Activated naive CD4-positive, alpha-beta T cell treated with anti-CD3 and anti-CD28 coated beads, Interleukin-2, amount 50 U/mL, for 72 hours (primary cell): ENCODE results near the gene CDK19. TPM values are rescaled to one million over a fixed set of nuclear protein-coding genes. Genes with fewer than 3 reads are reported as not detected.

ENCODE experiments used
- ATAC-seq, 2 donors: fragments of 150-1000 bp; cut with Tn5 transposase; 2 replicates each; pipeline ENCODE4 v1.10.0; 2021; ENCODE audit warnings: mild to moderate bottlenecking in 2 of 2, moderate library complexity in 2 of 2
- DNase-seq, 2 donors: peaks; one replicate each; pipeline ENCODE4 v3.0.0; 2021 to 2022; ENCODE audit warnings: low spot score in 2 of 2
- H3K27ac Mint-ChIP-seq, 2 donors: one replicate each; pipeline ENCODE4 v1.8.0; 2022; ENCODE audit warnings: mild to moderate bottlenecking in 2 of 2, mixed read lengths in 2 of 2
- H3K36me3 Mint-ChIP-seq, 2 donors: one replicate each; pipeline ENCODE4 v1.8.0; 2022; ENCODE audit warnings: mixed read lengths in 2 of 2
- H3K9me3 Mint-ChIP-seq, 2 donors: one replicate each; pipeline ENCODE4 v1.8.0; 2022; ENCODE audit warnings: mixed read lengths in 2 of 2
- total RNA-seq, 2 donors: library from RNA; stranded (reverse); gene quantifications; one replicate each; pipeline ENCODE4 v1.2.3, GENCODE V29; 2022

Gene CDK19
- total RNA-seq, 2 donors from 2014 or later: 14.3 to 17.9 TPM

- no peaks in the 10 kb centered on the region for H3K36me3 Mint-ChIP-seq
- DNase-seq: no peak
- no peak overlapping the region for H3K27ac Mint-ChIP-seq
- no peak for ATAC-seq
- H3K9me3 Mint-ChIP-seq: no peaks in the 10 kb centered on the region
These were observed 115.5 kb downstream of the CDK19 start for GRCh38 chr6:110699780-110700179.

DNA sequence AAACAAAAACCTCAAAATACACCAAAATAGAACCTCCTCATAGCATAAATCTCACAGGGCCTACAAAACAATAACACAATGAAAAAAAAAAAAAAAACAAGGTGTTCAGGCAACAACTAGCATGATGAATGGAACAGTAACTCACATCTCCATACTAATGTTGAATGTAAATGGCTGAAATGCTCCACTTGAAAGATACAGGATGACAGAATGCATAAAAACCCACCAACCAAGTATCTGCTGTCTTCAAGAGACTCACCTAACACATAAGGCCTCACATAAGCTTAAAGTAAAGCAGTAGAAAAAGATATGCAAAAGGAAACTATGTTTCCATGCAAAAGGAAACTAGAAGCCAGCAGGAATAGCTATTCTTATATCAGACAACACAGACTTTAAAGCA lies 121.3 kb downstream of the CDK19 start:
- DNase-seq (no peak), ATAC-seq (no peak)
- Mint-ChIP-seq H3K27ac (no peak overlapping the region), H3K9me3 (no peaks in the 10 kb centered on the region), H3K36me3 (peaks cover 0 to 6% of the 10 kb centered on the region in 2 donors)

- Mint-ChIP-seq H3K9me3 (no peaks in the 10 kb centered on the region), H3K27ac (no peak overlapping the region), H3K36me3 (peaks cover 0 to 6% of the 10 kb centered on the region in 2 donors)
- DNase-seq (no peak), ATAC-seq (no peak)
These were observed 122.0 kb downstream of the CDK19 start for GRCh38 chr6:110693296-110693695.

GRCh38 chr6:110690916-110691315 lies 124.4 kb downstream of the CDK19 start:
- Mint-ChIP-seq H3K9me3 (no peaks in the 10 kb centered on the region), H3K36me3 (peaks cover 0 to 6% of the 10 kb centered on the region in 2 donors), H3K27ac (no peak overlapping the region)
- ATAC-seq (no peak), DNase-seq (no peak)

DNA sequence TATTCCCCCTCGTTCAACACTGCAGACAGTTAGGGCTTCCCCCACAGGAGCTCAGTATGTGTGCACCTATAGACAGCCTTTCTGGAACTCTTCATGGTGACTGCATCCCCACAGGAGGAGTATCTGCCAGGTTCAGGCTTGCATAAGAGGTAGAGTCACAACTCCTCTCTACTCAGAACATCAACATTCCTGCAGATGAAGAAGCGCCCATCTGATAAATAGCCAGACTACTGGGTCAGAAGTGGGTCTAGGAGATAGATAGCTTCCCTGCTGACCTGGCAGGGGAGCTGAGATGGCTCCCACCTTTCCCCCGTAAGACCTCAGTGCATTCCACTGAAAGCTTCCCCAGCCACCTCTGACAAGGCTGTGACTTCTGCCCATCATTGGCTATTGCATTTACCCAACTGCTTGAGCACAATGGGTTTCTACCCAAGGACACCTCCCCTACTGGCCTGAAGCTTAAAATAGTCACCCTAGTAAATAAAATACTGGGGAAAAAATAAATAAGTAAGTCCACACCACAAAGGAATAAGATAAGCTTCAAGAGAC lies 125.1 kb downstream of the CDK19 start:
- Mint-ChIP-seq H3K9me3 (no peaks in the 10 kb centered on the region), H3K27ac (no peak overlapping the region), H3K36me3 (peaks cover 0 to 6% of the 10 kb centered on the region in 2 donors)
- DNase-seq (no peak), ATAC-seq (no peak)

- Mint-ChIP-seq H3K9me3 (no peaks in the 10 kb centered on the region), H3K36me3 (peaks cover 0 to 6% of the 10 kb centered on the region in 2 donors), H3K27ac (peak overlapping the region in 1 of 2 donors; percentile 19)
- DNase-seq: no peak
- ATAC-seq: no peak
These were observed 125.9 kb downstream of the CDK19 start for GRCh38 chr6:110689275-110689935.

DNA sequence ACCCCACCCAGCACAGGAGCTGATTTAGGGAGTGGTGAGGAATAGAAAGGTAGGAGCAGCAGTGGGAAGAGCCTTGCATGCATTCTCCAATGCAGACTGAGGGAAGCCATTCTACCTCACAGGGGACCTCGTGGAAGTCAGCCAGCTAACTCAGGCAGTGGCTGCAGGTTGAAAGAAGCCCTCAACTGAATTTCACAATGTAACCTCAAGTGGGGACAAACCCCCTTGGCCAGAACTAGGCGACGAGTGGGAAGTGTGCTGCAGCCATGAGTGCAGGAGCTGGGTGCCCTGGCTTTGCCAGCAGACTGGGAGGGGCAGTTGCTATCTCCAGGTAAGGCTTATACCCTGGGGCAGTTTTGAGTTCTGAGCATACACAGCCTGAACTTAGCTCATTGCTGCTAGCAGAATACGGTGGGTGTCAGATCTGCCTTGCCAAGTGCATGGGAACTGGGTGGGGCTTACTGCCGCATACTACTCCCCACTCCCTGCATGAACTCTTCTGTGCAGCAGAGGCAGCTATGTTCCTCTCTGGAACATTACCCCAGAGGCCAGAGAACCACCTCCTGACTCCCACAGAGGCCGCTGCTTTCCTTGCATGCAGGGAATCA lies 126.5 kb downstream of the CDK19 start:
- ATAC-seq: no peak

GRCh38 chr6:110687326-110687725 lies 127.9 kb downstream of the CDK19 start:
- Mint-ChIP-seq H3K9me3 (no peaks in the 10 kb centered on the region), H3K36me3 (no peaks in the 10 kb centered on the region), H3K27ac (no peak overlapping the region)
- DNase-seq (no peak), ATAC-seq (no peak)

More for the DNA sequence above, 126.5 kb downstream of the CDK19 start:
- Mint-ChIP-seq H3K36me3 (peaks cover 0 to 1% of the 10 kb centered on the region in 2 donors), H3K27ac (peak overlapping the region in 1 of 2 donors; percentile 24), H3K9me3 (no peaks in the 10 kb centered on the region)
- DNase-seq: no peak

DNA sequence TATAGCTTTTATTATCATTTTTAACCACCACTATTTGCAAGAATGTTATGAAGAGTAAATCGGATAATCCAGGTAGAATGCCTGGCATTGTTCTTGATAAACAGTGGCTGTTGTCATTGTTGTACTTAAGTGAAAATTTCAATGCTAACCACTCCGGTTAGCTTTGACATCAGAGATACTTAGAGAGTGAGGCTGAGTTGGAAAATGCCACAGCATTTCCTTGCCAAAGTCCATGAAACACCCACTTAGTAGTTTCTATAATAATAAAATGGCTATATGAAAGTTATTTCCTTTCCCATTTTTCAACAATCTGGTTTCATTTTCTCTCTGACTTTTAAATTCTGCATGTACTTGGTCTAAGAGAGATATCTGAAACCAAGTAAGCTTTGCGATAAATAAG lies 132.0 kb downstream of the CDK19 start:
- Mint-ChIP-seq H3K27ac (no peak overlapping the region), H3K36me3 (no peaks in the 10 kb centered on the region), H3K9me3 (no peaks in the 10 kb centered on the region)
- ATAC-seq: no peak
- DNase-seq: no peak

DNA sequence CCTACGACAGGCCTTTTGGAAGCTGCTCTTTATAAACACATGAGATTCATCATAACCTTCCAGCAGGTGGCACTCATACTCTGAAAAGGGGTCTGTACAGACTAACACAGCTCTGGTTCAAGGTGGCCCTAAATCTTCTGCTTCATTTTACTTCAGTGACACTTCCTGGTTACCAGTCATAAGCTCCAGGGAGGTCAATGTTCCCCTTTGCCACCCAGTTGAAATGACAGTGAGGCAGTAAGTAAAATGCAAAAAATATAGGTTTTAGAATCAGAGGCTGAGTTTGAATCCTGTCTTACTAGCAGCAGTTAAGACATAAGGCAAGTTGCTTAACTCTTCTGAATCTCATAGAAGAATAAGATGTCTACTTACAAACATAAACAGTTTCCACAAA lies 132.8 kb downstream of the CDK19 start:
- Mint-ChIP-seq H3K9me3 (no peaks in the 10 kb centered on the region), H3K36me3 (no peaks in the 10 kb centered on the region), H3K27ac (peak overlapping the region in 1 of 2 donors; percentile 42)
- ATAC-seq (peak; percentile 98 to 99), DNase-seq (peak in 1 of 2 donors; percentile 70)

- Mint-ChIP-seq H3K9me3 (no peaks in the 10 kb centered on the region), H3K27ac (peak overlapping the region in 1 of 2 donors; percentile 42), H3K36me3 (no peaks in the 10 kb centered on the region)
- DNase-seq: no peak
- peak; percentile 13 to 28 for ATAC-seq
These were observed 133.5 kb downstream of the CDK19 start for GRCh38 chr6:110681543-110682459.

- no peaks in the 10 kb centered on the region for H3K9me3 Mint-ChIP-seq
- no peak for ATAC-seq
These were observed 138.9 kb downstream of the CDK19 start for GRCh38 chr6:110676396-110676795.

DNA sequence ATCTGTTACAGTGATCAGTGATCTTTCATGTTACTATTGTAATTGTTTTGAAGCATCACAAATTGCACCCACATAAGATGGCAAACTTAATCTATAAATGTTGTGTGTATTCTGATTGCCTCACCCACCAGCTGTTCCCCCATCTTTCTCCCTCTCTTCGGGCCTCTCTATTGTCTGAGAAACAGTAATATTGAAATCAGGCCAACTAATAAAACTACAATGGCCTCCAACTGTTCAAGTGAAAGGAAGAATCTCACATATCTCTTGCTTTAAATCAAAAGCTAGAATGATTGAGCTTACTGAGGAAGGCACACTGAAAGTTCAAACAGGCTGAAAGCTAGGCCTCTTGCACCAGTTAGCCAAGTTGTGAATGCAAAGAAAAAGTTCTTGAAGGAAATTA lies 141.2 kb downstream of the CDK19 start:
- no peak for ATAC-seq
- DNase-seq: no peak
- Mint-ChIP-seq H3K36me3 (no peaks in the 10 kb centered on the region), H3K9me3 (no peaks in the 10 kb centered on the region), H3K27ac (no peak overlapping the region)

More at GRCh38 chr6:110676396-110676795, 138.9 kb downstream of the CDK19 start:
- DNase-seq: no peak
- H3K27ac Mint-ChIP-seq: no peak overlapping the region
- no peaks in the 10 kb centered on the region for H3K36me3 Mint-ChIP-seq

GRCh38 chr6:110672122-110672521 lies 143.1 kb downstream of the CDK19 start:
- no peak overlapping the region for H3K27ac Mint-ChIP-seq
- ATAC-seq (no peak), DNase-seq (no peak)
- H3K9me3 Mint-ChIP-seq: no peaks in the 10 kb centered on the region
- no peaks in the 10 kb centered on the region for H3K36me3 Mint-ChIP-seq

DNA sequence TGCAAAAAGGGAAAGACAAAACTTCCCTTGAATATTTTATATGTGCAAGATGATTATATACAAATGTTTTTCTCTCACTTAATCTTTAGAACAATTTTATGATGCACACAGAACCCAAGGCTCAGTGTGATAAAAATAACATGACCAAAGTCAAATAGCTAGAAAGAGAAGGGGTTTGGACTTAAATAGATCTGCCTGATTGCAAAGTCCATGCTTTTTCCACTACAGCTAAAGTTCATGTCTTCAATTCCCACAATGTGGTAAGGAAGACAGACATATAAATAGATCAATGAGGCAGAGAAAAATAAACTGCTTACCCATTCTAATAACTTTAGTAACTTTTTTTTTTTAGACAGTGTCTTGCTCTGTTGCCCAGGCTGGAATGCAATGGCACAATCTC lies 143.8 kb downstream of the CDK19 start:
- no peaks in the 10 kb centered on the region for H3K9me3 Mint-ChIP-seq
- ATAC-seq (no peak), DNase-seq (no peak)
- no peaks in the 10 kb centered on the region for H3K36me3 Mint-ChIP-seq
- no peak overlapping the region for H3K27ac Mint-ChIP-seq

- DNase-seq (no peak), ATAC-seq (no peak)
- no peaks in the 10 kb centered on the region for H3K9me3 Mint-ChIP-seq
- H3K27ac Mint-ChIP-seq: no peak overlapping the region
- no peaks in the 10 kb centered on the region for H3K36me3 Mint-ChIP-seq
These were observed 149.7 kb downstream of the CDK19 start for GRCh38 chr6:110665600-110665999.

DNA sequence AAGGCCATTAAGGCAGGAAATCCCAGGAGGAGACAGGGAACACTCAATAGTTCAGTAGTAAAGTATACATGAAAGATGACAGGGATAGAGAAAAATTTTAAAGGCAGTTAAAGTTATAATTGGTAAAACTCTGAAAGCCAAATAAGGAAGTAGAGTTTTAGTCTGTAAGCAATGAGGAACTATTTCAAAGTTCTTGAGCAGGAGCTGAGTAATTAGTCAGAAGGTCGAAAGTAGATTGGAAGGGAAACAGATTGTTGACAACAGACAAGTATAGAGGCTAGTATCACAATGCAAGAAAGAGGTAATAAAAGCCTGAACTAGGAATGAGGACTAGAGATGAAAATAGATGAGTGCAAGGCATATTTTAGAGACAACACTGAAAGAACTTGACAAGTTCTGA lies 150.3 kb downstream of the CDK19 start:
- ATAC-seq (no peak), DNase-seq (no peak)
- H3K36me3 Mint-ChIP-seq: no peaks in the 10 kb centered on the region
- no peak overlapping the region for H3K27ac Mint-ChIP-seq
- H3K9me3 Mint-ChIP-seq: no peaks in the 10 kb centered on the region
